Thoracic aorta (tissue), 2 donors: ENCODE results near the gene FBXO42. TPM values are rescaled to one million over a fixed set of nuclear protein-coding genes. Genes with fewer than 3 reads are reported as not detected.
"Not testable (repeated sequence)": the region's sequence is repeated elsewhere in the genome, so short reads cannot be mapped to it uniquely, and the experiment has no call there.

ENCODE experiments used
- ATAC-seq: fragments of 150-250 bp; one replicate; pipeline ENCODE4 v1.8.0; 2017; ENCODE audit warnings: low read depth; ENCODE audit not compliant: insufficient number of reproducible peaks, low FRiP score
- DNase-seq: peaks from one replicate; pipeline ENCODE4 v3.0.0-alpha.2; 2020; ENCODE audit warnings: low spot score
- H3K27ac ChIP-seq, 2 donors: fragments of 200-600 bp; sonication (generic); 1 replicate in 1 of 2; 2 replicates in 1 of 2; pipeline ENCODE4 v1.5.1; 2016; ENCODE audit warnings: mild to moderate bottlenecking in 2 of 2, moderate library complexity in 2 of 2
- H3K27me3 ChIP-seq: fragments of 200-600 bp; sonication (generic); replicated peaks from 2 replicates; pipeline ENCODE4 v1.6.0; 2016; ENCODE audit warnings: mild to moderate bottlenecking; ENCODE audit not compliant: insufficient read depth
- H3K36me3 ChIP-seq: fragments of 200-600 bp; sonication (generic); one replicate; pipeline ENCODE4 v1.5.1; 2016
- H3K4me1 ChIP-seq, 2 donors: fragments of 200-600 bp; sonication (generic); 1 replicate in 1 of 2; 2 replicates in 1 of 2; pipeline versions ENCODE4 v1.5.1 to v1.6.0; 2016; ENCODE audit warnings: low read depth in 2 of 2, mild to moderate bottlenecking in 1 of 2; ENCODE audit not compliant: control insufficient read depth in 1 of 2
- H3K4me3 ChIP-seq: fragments of 200-600 bp; sonication (generic); 2 replicates; pipeline ENCODE4 v1.5.1; 2016; ENCODE audit warnings: mild to moderate bottlenecking
- H3K9me3 ChIP-seq: fragments of 200-600 bp; sonication (generic); 2 replicates; pipeline ENCODE4 v1.5.1; 2016
- total RNA-seq, 2 donors: library from RNA; depleted of rRNA; stranded (reverse); fragments of >200 nt; gene quantifications; one replicate each; pipeline versions ENCODE4 v1.1.0 to v1.2.3, GENCODE V29; 2016
- TF ChIP-seq, protein P1 (sequence below): fragments of 200-600 bp; sonication (generic); IDR thresholded peaks from one replicate; pipeline ENCODE4 v1.5.1; 2019; ENCODE audit warnings: antibody characterized with exemption

The FBXO42 gene
- total RNA-seq, 2 donors from 2014 or later: 71.2 to 72.2 TPM

DNA sequence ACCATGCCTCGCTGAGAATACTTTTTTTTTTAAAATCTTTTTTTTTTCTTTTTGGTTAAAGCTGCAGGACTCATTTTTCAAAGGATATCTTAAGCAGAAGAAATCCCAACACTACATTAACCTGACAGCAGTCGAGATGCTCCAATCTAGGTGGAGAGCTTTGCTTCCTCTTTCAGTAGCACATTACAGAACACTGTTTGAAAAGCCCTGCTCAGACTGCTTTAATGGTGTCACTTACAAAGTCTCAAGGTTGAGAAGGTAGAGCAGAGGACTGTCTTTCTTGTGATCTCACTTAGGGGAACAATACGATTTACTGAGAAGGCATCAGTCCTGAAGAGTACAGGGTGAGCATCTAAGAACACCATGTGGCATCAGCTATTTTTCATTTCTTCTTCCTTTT lies 94.3 kb downstream of the FBXO42 start:
- TF ChIP-seq, protein P1, sequence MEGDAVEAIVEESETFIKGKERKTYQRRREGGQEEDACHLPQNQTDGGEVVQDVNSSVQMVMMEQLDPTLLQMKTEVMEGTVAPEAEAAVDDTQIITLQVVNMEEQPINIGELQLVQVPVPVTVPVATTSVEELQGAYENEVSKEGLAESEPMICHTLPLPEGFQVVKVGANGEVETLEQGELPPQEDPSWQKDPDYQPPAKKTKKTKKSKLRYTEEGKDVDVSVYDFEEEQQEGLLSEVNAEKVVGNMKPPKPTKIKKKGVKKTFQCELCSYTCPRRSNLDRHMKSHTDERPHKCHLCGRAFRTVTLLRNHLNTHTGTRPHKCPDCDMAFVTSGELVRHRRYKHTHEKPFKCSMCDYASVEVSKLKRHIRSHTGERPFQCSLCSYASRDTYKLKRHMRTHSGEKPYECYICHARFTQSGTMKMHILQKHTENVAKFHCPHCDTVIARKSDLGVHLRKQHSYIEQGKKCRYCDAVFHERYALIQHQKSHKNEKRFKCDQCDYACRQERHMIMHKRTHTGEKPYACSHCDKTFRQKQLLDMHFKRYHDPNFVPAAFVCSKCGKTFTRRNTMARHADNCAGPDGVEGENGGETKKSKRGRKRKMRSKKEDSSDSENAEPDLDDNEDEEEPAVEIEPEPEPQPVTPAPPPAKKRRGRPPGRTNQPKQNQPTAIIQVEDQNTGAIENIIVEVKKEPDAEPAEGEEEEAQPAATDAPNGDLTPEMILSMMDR: no peak
- H3K4me1 ChIP-seq: peaks cover 30 to 69% of the 10 kb centered on the region in 2 donors
- ATAC-seq: no peak
- no peak overlapping the region for H3K27ac ChIP-seq
- H3K27me3 ChIP-seq: no peaks in the 10 kb centered on the region
- H3K4me3 ChIP-seq: no peak overlapping the region
- H3K36me3 ChIP-seq: peaks cover 18% of the 10 kb centered on the region
- no peak for DNase-seq
- H3K9me3 ChIP-seq: no peaks in the 10 kb centered on the region

DNA sequence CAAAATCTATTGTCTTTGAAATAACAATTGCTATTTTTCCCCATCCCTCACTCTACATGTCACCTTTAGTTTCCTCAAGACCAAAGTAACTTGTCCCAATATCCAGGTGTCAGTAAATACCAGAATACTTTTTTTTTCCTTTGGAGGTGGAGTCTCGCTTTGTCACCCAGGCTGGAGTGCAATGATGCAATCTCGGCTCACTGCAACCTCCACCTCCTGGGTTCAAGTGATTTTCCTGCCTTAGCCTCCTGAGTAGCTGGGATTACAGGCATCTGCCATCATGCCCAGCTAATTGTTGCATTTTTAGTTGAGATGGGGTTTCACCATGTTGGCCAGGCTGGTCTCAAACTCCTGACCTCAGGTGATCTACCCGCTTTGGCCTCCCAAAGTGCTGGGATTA lies 94.7 kb downstream of the FBXO42 start:
- H3K36me3 ChIP-seq: peaks cover 22% of the 10 kb centered on the region

DNA sequence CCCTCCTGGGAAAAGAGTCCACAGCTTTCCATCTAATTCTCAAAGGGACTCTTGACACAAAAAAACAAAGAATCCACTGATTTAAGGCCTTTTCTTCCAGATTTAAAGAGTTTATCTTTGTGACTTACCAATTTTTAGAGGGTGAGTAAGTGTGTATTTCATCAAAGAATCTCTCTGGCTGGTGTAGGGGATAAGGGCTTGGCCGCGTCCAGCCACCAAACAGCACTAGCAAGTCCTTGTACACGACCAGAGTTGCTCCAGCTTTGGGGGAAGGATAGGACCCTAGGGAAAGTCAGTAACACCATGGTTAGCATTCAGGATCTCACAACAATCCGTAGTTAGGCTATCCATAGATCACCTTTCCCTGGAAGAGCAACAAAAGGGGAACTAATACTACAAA lies 95.8 kb downstream of the FBXO42 start:
- peaks cover 28% of the 10 kb centered on the region for H3K36me3 ChIP-seq
- no peak overlapping the region for H3K27ac ChIP-seq
- TF ChIP-seq, protein P1: no peak
- no peak for ATAC-seq
- H3K4me1 ChIP-seq: peaks cover 32 to 62% of the 10 kb centered on the region in 2 donors
- H3K4me3 ChIP-seq: no peak overlapping the region
- no peak for DNase-seq
- no peaks in the 10 kb centered on the region for H3K9me3 ChIP-seq
- no peaks in the 10 kb centered on the region for H3K27me3 ChIP-seq

More for the DNA sequence above, 94.7 kb downstream of the FBXO42 start:
- H3K4me1 ChIP-seq: peaks cover 32 to 67% of the 10 kb centered on the region in 2 donors
- H3K4me3 ChIP-seq, DNase-seq, H3K27me3 ChIP-seq, H3K27ac ChIP-seq, ATAC-seq, H3K9me3 ChIP-seq: not testable (repeated sequence)

DNA sequence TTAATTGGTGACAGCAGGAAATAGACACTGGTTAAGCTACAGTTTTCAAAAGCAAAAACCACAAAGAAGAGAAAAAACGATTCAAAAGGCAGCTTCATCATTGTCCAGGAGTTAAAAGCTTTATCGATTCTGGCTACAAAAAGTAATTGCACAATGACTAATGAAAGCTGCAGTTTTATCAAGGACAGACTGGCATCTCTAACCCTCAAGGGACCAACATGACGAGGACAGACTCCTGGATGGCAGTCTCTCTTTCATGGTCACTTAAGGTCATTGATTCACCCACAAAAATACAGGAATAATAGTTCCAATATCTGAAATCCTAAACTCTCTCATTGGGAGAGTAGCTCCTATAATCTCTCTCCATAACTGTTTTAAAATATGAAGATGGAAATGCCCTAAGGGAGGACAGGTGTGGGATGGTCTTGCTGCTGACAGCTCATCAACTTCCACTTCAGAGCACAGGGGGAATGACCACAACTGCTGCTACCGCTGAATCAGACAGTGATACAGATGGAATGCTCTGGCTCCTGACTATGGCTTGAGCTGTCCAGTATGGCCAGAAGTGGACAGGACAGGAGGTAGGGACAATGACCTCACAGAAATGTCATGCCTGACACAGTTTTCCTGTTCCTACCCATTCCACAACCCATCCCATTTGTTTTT lies 97.9 kb downstream of the FBXO42 start:
- no peaks in the 10 kb centered on the region for H3K9me3 ChIP-seq
- TF ChIP-seq, protein P1: no peak
- no peaks in the 10 kb centered on the region for H3K27me3 ChIP-seq
- peaks cover 35% of the 10 kb centered on the region for H3K36me3 ChIP-seq
- no peak overlapping the region for H3K4me3 ChIP-seq
- DNase-seq (no peak), ATAC-seq (no peak)
- peak overlapping the region; percentile 34 to 52 for H3K27ac ChIP-seq
- peaks cover 37 to 68% of the 10 kb centered on the region in 2 donors for H3K4me1 ChIP-seq

DNA sequence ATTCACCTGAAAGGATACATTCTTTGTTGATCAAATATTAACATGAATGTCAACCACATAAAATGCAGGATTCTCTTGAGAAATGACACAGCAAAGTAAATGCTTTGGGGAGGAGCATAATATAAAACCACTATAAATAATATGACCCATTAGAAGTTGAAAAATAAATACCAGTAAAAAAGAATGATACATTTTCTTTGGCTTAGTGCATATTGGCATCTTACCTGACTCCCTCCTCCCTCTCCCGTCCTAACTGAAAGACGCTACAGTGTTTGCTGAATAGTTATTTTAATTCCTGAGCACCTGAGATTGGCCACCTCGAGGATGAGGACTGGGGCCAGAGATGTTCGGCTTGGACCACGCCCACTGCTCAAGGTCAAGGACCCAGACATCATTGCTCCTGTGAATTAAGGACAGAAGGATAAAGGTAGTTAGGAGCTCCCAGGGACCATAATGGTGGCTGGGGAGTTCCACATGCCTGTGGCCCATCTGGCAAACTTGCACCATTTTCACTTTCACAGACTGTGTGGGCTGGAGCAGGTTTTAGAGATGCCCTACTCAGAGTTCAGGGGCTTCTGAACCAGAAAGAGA lies 98.9 kb downstream of the FBXO42 start:
- Histone ChIP-seq H3K36me3 (peaks cover 35% of the 10 kb centered on the region), H3K27me3 (no peaks in the 10 kb centered on the region), H3K9me3 (no peaks in the 10 kb centered on the region), H3K4me1 (peaks cover 43 to 73% of the 10 kb centered on the region in 2 donors), H3K27ac (peak overlapping the region; percentile 34 to 52), H3K4me3 (no peak overlapping the region)
- no peak for DNase-seq
- TF ChIP-seq, protein P1: no peak
- ATAC-seq: no peak
